ENCODE data around the gene SERINC5.
"Not testable (repeated sequence)": the region's sequence is repeated elsewhere in the genome, so short reads cannot be mapped to it uniquely, and the experiment has no call there.

The SERINC5 gene

DNA sequence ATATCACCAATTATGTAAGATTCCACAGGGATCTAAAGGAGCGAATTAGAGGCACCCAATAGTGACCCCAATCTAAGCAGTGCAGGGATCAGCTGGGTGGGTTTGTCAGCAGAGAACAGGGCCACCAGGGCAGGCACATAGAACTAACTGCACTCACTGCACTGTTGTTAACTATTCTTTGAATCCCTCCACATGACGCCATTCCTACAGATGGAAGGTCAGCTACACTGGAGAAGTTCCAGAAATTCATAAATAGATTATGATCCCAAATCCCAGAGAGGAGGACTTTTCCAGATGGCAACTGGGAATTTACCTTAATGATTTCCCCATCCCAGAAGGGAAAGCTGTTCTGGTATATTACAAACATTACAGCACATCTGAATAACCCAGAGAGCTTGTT is 136.5 kb downstream of the SERINC5 start:
- Histone ChIP-seq H2AFZ (ENCODE audit: low read depth, low read length) (no peak overlapping the region), H3K4me3 (ENCODE audit: low read length) (no peak overlapping the region), H3K27me3 (ENCODE audit: insufficient read depth, low read length) (no peaks in the 10 kb centered on the region), H3K9me3 (ENCODE audit: low read length) (no peaks in the 10 kb centered on the region), H3K36me3 (ENCODE audit: insufficient read depth, low read length) (no peaks in the 10 kb centered on the region), H3K4me1 (ENCODE audit: insufficient read depth, low read length) (peaks cover 3% of the 10 kb centered on the region)

DNA sequence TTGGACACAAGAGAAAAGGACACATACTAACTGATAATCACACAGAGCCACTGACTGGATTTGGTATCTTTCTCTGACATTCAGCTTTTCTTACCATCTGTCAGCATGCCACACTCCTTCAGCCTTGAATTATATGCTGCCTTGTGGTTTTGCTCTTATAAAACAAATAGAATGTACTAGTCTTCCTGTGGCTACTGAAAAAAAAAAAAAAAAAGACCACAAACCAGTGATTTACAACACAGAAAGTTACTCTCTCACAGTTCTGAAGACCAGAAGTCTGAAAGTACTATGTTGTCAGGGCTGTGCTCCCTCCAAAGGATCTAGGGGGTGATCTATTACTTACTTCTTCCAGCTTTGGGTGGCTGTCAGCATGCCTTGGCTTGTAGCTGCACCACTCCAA is 138.4 kb downstream of the SERINC5 start:
- Histone ChIP-seq H3K9me3 (ENCODE audit: low read length) (no peaks in the 10 kb centered on the region), H3K4me1 (ENCODE audit: insufficient read depth, low read length) (peaks cover 3% of the 10 kb centered on the region), H2AFZ (ENCODE audit: low read depth, low read length) (no peak overlapping the region), H3K36me3 (ENCODE audit: insufficient read depth, low read length) (no peaks in the 10 kb centered on the region), H3K27me3 (ENCODE audit: insufficient read depth, low read length) (no peaks in the 10 kb centered on the region), H3K4me3 (ENCODE audit: low read length) (no peak overlapping the region)

DNA sequence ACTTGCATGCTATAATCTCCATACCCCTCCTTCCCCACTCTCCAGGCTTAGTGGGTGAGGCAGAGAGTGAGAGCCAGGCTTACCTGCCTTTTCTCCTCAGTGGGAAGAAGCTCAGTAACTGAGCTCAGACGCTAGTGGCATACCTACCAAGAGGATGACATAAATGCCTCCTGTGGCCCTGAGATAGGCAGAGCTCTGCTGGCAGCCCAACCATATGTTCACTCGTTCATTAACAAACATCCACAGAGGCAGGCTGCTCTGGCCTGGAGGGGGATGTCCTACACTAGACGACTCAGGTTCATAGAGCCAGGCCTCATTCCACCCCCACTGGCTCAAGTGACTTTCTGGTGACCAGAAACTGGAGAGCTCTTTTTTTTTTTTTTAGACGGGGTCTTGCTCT is 139.4 kb downstream of the SERINC5 start:
- no peak overlapping the region for H2AFZ ChIP-seq (ENCODE audit: low read depth, low read length)
- H3K27me3 ChIP-seq (ENCODE audit: insufficient read depth, low read length) = no peaks in the 10 kb centered on the region
- no peaks in the 10 kb centered on the region for H3K36me3 ChIP-seq (ENCODE audit: insufficient read depth, low read length)

GRCh38 chr5:80116000-80116399 is 139.8 kb downstream of the SERINC5 start:
- H3K4me3 ChIP-seq (ENCODE audit: low read length) = no peak overlapping the region
- H3K9me3 ChIP-seq (ENCODE audit: low read length) = no peaks in the 10 kb centered on the region
- H3K36me3 ChIP-seq (ENCODE audit: insufficient read depth, low read length) = no peaks in the 10 kb centered on the region
- H3K27me3 ChIP-seq (ENCODE audit: insufficient read depth, low read length) = no peaks in the 10 kb centered on the region
- H3K4me1 ChIP-seq (ENCODE audit: insufficient read depth, low read length) = peaks cover 5% of the 10 kb centered on the region
- no peak overlapping the region for H2AFZ ChIP-seq (ENCODE audit: low read depth, low read length)

More for the DNA sequence above, 139.4 kb downstream of the SERINC5 start:
- H3K9me3 ChIP-seq (ENCODE audit: low read length) = no peaks in the 10 kb centered on the region
- peaks cover 5% of the 10 kb centered on the region for H3K4me1 ChIP-seq (ENCODE audit: insufficient read depth, low read length)
- no peak overlapping the region for H3K4me3 ChIP-seq (ENCODE audit: low read length)

DNA sequence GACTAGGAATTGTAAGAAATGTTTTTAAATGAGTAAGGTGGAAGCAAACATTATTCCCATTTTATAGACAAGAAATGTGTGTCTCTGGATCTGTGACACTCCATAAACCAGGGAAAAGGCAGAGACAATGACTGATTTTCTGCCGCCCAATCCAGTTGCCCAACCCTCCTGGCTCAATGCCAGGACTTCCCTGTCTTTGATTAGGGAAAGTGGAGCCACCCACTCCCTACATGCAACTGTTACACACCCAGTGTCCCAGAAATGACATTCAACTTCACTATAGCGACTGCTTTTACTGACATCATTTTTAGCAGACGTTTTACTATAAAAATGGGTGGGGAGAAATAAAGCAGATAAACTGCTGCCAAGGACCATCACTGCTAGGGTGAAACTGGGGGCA is 141.0 kb downstream of the SERINC5 start:
- Histone ChIP-seq H3K4me1 (ENCODE audit: insufficient read depth, low read length) (peaks cover 11% of the 10 kb centered on the region), H3K9me3 (ENCODE audit: low read length) (no peaks in the 10 kb centered on the region), H2AFZ (ENCODE audit: low read depth, low read length) (no peak overlapping the region), H3K27me3 (ENCODE audit: insufficient read depth, low read length) (no peaks in the 10 kb centered on the region), H3K36me3 (ENCODE audit: insufficient read depth, low read length) (no peaks in the 10 kb centered on the region), H3K4me3 (ENCODE audit: low read length) (no peak overlapping the region)

GRCh38 chr5:80111376-80111990 is 144.4 kb downstream of the SERINC5 start:
- H3K27me3 ChIP-seq (ENCODE audit: insufficient read depth, low read length); H3K9me3 ChIP-seq (ENCODE audit: low read length); H2AFZ ChIP-seq (ENCODE audit: low read depth, low read length); H3K4me3 ChIP-seq (ENCODE audit: low read length); H3K36me3 ChIP-seq (ENCODE audit: insufficient read depth, low read length): not testable (repeated sequence)
- H3K4me1 ChIP-seq (ENCODE audit: insufficient read depth, low read length) = peaks cover 13% of the 10 kb centered on the region

GRCh38 chr5:80109646-80110478 is 146.0 kb downstream of the SERINC5 start:
- no peak overlapping the region for H2AFZ ChIP-seq (ENCODE audit: low read depth, low read length)
- no peaks in the 10 kb centered on the region for H3K9me3 ChIP-seq (ENCODE audit: low read length)
- H3K36me3 ChIP-seq (ENCODE audit: insufficient read depth, low read length) = no peaks in the 10 kb centered on the region
- H3K4me3 ChIP-seq (ENCODE audit: low read length) = no peak overlapping the region
- peaks cover 10% of the 10 kb centered on the region for H3K4me1 ChIP-seq (ENCODE audit: insufficient read depth, low read length)
- H3K27me3 ChIP-seq (ENCODE audit: insufficient read depth, low read length) = no peaks in the 10 kb centered on the region

DNA sequence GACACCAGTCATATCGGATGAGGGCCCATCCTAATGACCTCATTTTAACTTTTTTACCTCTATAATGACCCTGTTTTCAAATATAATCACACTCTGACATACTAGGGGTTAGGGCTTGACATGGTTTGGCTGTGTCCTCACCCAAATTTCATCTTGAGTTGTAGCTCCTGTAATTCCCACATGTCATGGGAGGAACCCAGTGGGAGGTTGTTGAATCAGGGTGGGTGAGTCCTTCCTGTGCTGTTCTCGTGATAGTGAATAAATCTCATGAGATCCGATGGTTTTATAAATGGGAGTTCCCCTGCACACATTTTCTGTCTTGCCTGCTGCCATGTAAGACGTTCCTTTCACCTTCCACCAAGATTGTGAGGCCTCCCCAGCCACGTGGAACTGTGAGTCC is 148.9 kb downstream of the SERINC5 start:
- no peaks in the 10 kb centered on the region for H3K27me3 ChIP-seq (ENCODE audit: insufficient read depth, low read length)
- H3K36me3 ChIP-seq (ENCODE audit: insufficient read depth, low read length) = no peaks in the 10 kb centered on the region
- H3K4me3 ChIP-seq (ENCODE audit: low read length) = no peak overlapping the region
- H3K9me3 ChIP-seq (ENCODE audit: low read length) = peaks cover under 1% of the 10 kb centered on the region
- peaks cover 10% of the 10 kb centered on the region for H3K4me1 ChIP-seq (ENCODE audit: insufficient read depth, low read length)
- H2AFZ ChIP-seq (ENCODE audit: low read depth, low read length) = no peak overlapping the region

- no peaks in the 10 kb centered on the region for H3K36me3 ChIP-seq (ENCODE audit: insufficient read depth, low read length)
- peaks cover 8% of the 10 kb centered on the region for H3K4me1 ChIP-seq (ENCODE audit: insufficient read depth, low read length)
- H3K9me3 ChIP-seq (ENCODE audit: low read length) = peaks cover 2% of the 10 kb centered on the region
- no peak overlapping the region for H3K4me3 ChIP-seq (ENCODE audit: low read length)
- no peak overlapping the region for H2AFZ ChIP-seq (ENCODE audit: low read depth, low read length)
- no peaks in the 10 kb centered on the region for H3K27me3 ChIP-seq (ENCODE audit: insufficient read depth, low read length)
Observed at GRCh38 chr5:80105698-80106439, 150.0 kb downstream of the SERINC5 start.

GRCh38 chr5:80103371-80103770 is 152.5 kb downstream of the SERINC5 start:
- no peaks in the 10 kb centered on the region for H3K27me3 ChIP-seq (ENCODE audit: insufficient read depth, low read length)
- peaks cover 2% of the 10 kb centered on the region for H3K9me3 ChIP-seq (ENCODE audit: low read length)
- H3K4me3 ChIP-seq (ENCODE audit: low read length) = no peak overlapping the region
- no peaks in the 10 kb centered on the region for H3K36me3 ChIP-seq (ENCODE audit: insufficient read depth, low read length)
- no peaks in the 10 kb centered on the region for H3K4me1 ChIP-seq (ENCODE audit: insufficient read depth, low read length)
- H2AFZ ChIP-seq (ENCODE audit: low read depth, low read length) = no peak overlapping the region

DNA sequence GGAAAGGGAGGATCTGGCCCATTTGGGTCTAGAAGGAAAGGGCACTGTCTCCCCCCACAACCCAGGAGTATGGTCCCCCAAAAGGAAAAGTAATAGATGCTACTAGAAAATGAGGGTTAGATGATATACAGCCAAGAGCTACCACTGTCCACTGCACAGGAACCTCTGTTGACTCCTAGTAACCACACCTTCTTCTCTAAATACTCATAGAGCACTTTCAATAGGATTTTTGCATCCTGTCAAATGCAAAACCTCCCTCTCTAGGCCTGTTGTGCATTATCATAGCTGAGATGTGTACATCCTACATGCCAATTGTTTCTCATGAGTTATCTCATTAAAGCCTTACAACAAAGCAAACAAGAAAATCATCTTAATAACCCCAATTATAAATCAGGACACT is 153.9 kb downstream of the SERINC5 start:
- Histone ChIP-seq H3K4me3 (ENCODE audit: low read length) (no peak overlapping the region), H3K36me3 (ENCODE audit: insufficient read depth, low read length) (no peaks in the 10 kb centered on the region), H2AFZ (ENCODE audit: low read depth, low read length) (no peak overlapping the region), H3K4me1 (ENCODE audit: insufficient read depth, low read length) (peaks cover 4% of the 10 kb centered on the region), H3K27me3 (ENCODE audit: insufficient read depth, low read length) (no peaks in the 10 kb centered on the region), H3K9me3 (ENCODE audit: low read length) (peaks cover 2% of the 10 kb centered on the region)

DNA sequence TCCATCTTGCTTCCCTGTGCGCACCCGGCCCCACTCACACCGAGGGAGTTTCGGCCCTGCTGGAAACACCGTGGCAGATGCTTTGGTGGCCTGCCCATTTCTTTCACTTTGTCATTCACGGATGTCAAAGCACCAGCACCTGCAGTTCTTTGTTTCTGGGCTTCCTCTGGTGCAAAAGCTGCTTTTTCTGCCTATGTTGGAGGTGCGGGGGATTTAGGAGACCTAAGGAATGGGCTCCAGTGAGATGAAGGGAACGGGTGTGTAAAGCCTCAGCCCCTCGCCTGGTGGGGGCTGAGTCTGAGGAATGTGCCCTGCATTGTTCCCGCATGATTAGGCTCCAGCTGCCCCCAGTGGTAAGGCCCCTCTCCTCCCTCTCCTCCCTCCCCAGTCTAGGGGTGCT is 158.4 kb downstream of the SERINC5 start:
- Histone ChIP-seq H3K9me3 (ENCODE audit: low read length) (peaks cover 2% of the 10 kb centered on the region), H3K4me3 (ENCODE audit: low read length) (no peak overlapping the region), H2AFZ (ENCODE audit: low read depth, low read length) (no peak overlapping the region), H3K36me3 (ENCODE audit: insufficient read depth, low read length) (no peaks in the 10 kb centered on the region), H3K27me3 (ENCODE audit: insufficient read depth, low read length) (no peaks in the 10 kb centered on the region), H3K4me1 (ENCODE audit: insufficient read depth, low read length) (peaks cover 16% of the 10 kb centered on the region)

DNA sequence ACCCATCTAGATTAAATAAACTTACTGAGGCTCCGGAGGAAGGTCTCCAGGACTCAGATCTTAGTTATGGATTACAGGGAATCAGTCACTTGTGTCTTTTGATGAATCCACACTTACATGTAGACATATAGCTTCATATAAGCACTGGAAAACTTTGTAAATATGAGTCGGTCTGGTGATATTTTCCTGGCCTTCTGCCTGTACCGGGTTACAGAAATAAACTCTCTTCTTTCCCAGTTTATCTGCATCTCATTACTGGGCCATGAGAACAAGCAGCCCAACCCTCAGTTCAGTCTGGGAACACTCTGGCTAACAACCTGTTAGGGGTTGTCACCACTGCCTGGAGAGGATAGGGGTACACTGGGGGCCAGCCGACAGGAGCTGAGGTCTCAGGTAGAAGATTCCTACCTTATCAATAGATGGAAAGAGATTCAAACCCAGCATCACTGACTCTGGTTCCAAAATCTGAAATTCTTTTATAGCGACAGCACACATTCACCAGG is 161.6 kb downstream of the SERINC5 start:
- no peaks in the 10 kb centered on the region for H3K9me3 ChIP-seq (ENCODE audit: low read length)
- no peaks in the 10 kb centered on the region for H3K36me3 ChIP-seq (ENCODE audit: insufficient read depth, low read length)
- no peaks in the 10 kb centered on the region for H3K27me3 ChIP-seq (ENCODE audit: insufficient read depth, low read length)
- peak overlapping the region; percentile 69 for H2AFZ ChIP-seq (ENCODE audit: low read depth, low read length)
- no peak overlapping the region for H3K4me3 ChIP-seq (ENCODE audit: low read length)
- peaks cover 16% of the 10 kb centered on the region for H3K4me1 ChIP-seq (ENCODE audit: insufficient read depth, low read length)
